WTC11 (cell line): Measurements from ENCODE around the gene WNT10A. TPM values are rescaled to one million over a fixed set of nuclear protein-coding genes. Genes with fewer than 3 reads are reported as not detected.
"Not testable (repeated sequence)": the region's sequence is repeated elsewhere in the genome, so short reads cannot be mapped to it uniquely, and the experiment has no call there.

Experiments used
- ATAC-seq: fragments of 200-7000 bp; cut with Tn5 transposase; 2 replicates; pipeline ENCODE4 v1.10.0; 2021; ENCODE audit warnings: mild to moderate bottlenecking, moderate library complexity
- CTCF ChIA-PET: fragments of 300-600 bp; sonication (Branson Sonifier 250); formaldehyde crosslinking; loops from one replicate; lab custom pipeline; 2021; ENCODE audit warnings: antibody characterized with exemption; lab: Charles Lee
- POLR2A ChIA-PET: fragments of 350-600 bp; sonication (Branson Sonifier 250); formaldehyde crosslinking; loops from one replicate; lab custom pipeline; 2021; ENCODE audit warnings: antibody characterized with exemption; lab: Charles Lee
- DNase-seq: peaks from one replicate; pipeline ENCODE4 v3.0.0; 2021; ENCODE audit warnings: low spot score
- H3K27ac Mint-ChIP-seq: 2 replicates; pipeline ENCODE4 v1.8.0; 2021; ENCODE audit warnings: mixed read lengths
- H3K27me3 Mint-ChIP-seq: 2 replicates; pipeline ENCODE4 v1.8.0; 2021; ENCODE audit warnings: low read depth, mild to moderate bottlenecking, moderate library complexity, mixed read lengths
- H3K36me3 Mint-ChIP-seq: 2 replicates; pipeline ENCODE4 v1.8.0; 2021; ENCODE audit warnings: mixed read lengths
- H3K4me1 Mint-ChIP-seq: 2 replicates; pipeline ENCODE4 v1.8.0; 2022; ENCODE audit warnings: mixed read lengths
- H3K4me3 Mint-ChIP-seq: 2 replicates; pipeline ENCODE4 v1.8.0; 2021; ENCODE audit warnings: mild to moderate bottlenecking, moderate library complexity, mixed read lengths
- H3K9me3 Mint-ChIP-seq: 2 replicates; pipeline ENCODE4 v1.8.0; 2021; ENCODE audit warnings: mixed read lengths
- total RNA-seq: library from RNA; stranded (reverse); gene quantifications from 3 replicates; pipeline ENCODE4 v1.2.3, GENCODE V29; 2021

WNT10A gene
- total RNA-seq, 1 experiment from 2014 or later = not detected

- ATAC-seq, H3K4me3 Mint-ChIP-seq, H3K4me1 Mint-ChIP-seq, H3K27ac Mint-ChIP-seq, CTCF ChIA-PET, DNase-seq: not testable (repeated sequence)
- Mint-ChIP-seq H3K36me3 (peaks cover 16% of the 10 kb centered on the region), H3K27me3 (peaks cover 55% of the 10 kb centered on the region), H3K9me3 (peaks cover 29% of the 10 kb centered on the region)
- POLR2A ChIA-PET = interaction anchor here (0.5 kb wide), 1 partner anchor 111 kb away, joined by 3 read pairs; no protein-coding TSS in a partner anchor
Observed at GRCh38 chr2:218930488-218930887, 49.8 kb downstream of the WNT10A start.

GRCh38 chr2:218931751-218932150, 51.1 kb downstream of the WNT10A start:
- not testable (repeated sequence) for H3K4me1 Mint-ChIP-seq

More at GRCh38 chr2:218931751-218932150, 51.1 kb downstream of the WNT10A start:
- DNase-seq, H3K27ac Mint-ChIP-seq, POLR2A ChIA-PET, ATAC-seq, H3K4me3 Mint-ChIP-seq, CTCF ChIA-PET: not testable (repeated sequence)
- peaks cover 63% of the 10 kb centered on the region for H3K27me3 Mint-ChIP-seq
- peaks cover 16% of the 10 kb centered on the region for H3K36me3 Mint-ChIP-seq
- H3K9me3 Mint-ChIP-seq = peaks cover 29% of the 10 kb centered on the region

Other genes with a start within 250 kb of the WNT10A start
- gene ZNF142, start 221.2 kb upstream of the WNT10A start, total RNA-seq = 25.1 to 33.5 TPM (median 28.7 TPM) in 3 replicates
- gene BCS1L, start 221.2 kb upstream of the WNT10A start, total RNA-seq = 31.4 to 35.4 TPM (median 32.7 TPM) in 3 replicates
- 20.3 to 25.1 TPM (median 23.9 TPM) in 3 replicates for gene RNF25, start 208.8 kb upstream of the WNT10A start, total RNA-seq
- gene STK36, start 208.8 kb upstream of the WNT10A start, total RNA-seq = 41.0 to 47.7 TPM (median 42.7 TPM) in 3 replicates
- 73.7 to 87.4 TPM (median 77.1 TPM) in 3 replicates for gene TTLL4, start 170.0 kb upstream of the WNT10A start, total RNA-seq
- 5.6 to 9.3 TPM (median 8.1 TPM) in 3 replicates for gene CYP27A1, start 98.7 kb upstream of the WNT10A start, total RNA-seq
- gene PRKAG3, start 49.0 kb upstream of the WNT10A start, total RNA-seq = not detected in 3 replicates
- not detected in 3 replicates for gene WNT6, start 21.0 kb upstream of the WNT10A start, total RNA-seq
- 0.16 to 0.46 TPM (median 0.26 TPM) in 3 replicates for gene CDK5R2, start 78.8 kb downstream of the WNT10A start, total RNA-seq
- gene FEV, start 104.3 kb downstream of the WNT10A start, total RNA-seq = not detected in 3 replicates
- gene CRYBA2, start 112.6 kb downstream of the WNT10A start, total RNA-seq = not detected in 3 replicates
- 0.44 to 1.0 TPM (median 0.48 TPM) in 3 replicates for gene CFAP65, start 160.7 kb downstream of the WNT10A start, total RNA-seq
- gene IHH, start 180.1 kb downstream of the WNT10A start, total RNA-seq = 0.11 TPM in 1 of 3 replicates, not detected in the others